GM23338 (cell line): Measurements from ENCODE around the gene TENT4A. TPM values are rescaled to one million over a fixed set of nuclear protein-coding genes. Genes with fewer than 3 reads are reported as not detected.

ENCODE experiments used
- ATAC-seq: fragments of 200-7000 bp; cut with Tn5 transposase; 3 replicates; pipeline ENCODE4 v1.9.1; 2020
- DNase-seq: peaks from one replicate; pipeline ENCODE4 v3.0.0-alpha.2; 2015; ENCODE audit warnings: low spot score
- H2AFZ ChIP-seq: fragments of 200-600 bp; sonication (generic); 2 replicates; pipeline ENCODE4 v1.8.0; 2016; ENCODE audit warnings: antibody characterized with exemption, mild to moderate bottlenecking, moderate library complexity
- H3F3A ChIP-seq: fragments of 200-600 bp; sonication (generic); replicated peaks from 2 replicates; pipeline ENCODE4 v1.8.0; 2017; ENCODE audit warnings: antibody characterized with exemption, mixed run types, low read depth
- H3K27ac ChIP-seq: fragments of 200-600 bp; sonication (generic); 2 replicates; pipeline ENCODE4 v1.6.1; 2016; ENCODE audit warnings: low read depth
- H3K27me3 ChIP-seq: fragments of 200-600 bp; sonication (generic); 2 replicates; pipeline ENCODE4 v1.8.0; 2016; ENCODE audit warnings: mild to moderate bottlenecking, mixed run types, moderate library complexity; ENCODE audit not compliant: insufficient read depth
- H3K36me3 ChIP-seq: fragments of 200-600 bp; sonication (generic); 2 replicates; pipeline ENCODE4 v1.8.0; 2016; ENCODE audit warnings: mild to moderate bottlenecking; ENCODE audit not compliant: insufficient read depth
- H3K4me1 ChIP-seq: fragments of 200-600 bp; sonication (generic); 2 replicates; pipeline ENCODE4 v1.8.0; 2016; ENCODE audit warnings: mild to moderate bottlenecking, moderate library complexity; ENCODE audit not compliant: insufficient read depth
- H3K4me2 ChIP-seq: fragments of 200-600 bp; sonication (generic); 2 replicates; pipeline ENCODE4 v1.7.1; 2017; ENCODE audit warnings: mixed run types
- H3K4me3 ChIP-seq: fragments of 200-600 bp; sonication (generic); 2 replicates; pipeline ENCODE4 v1.6.1; 2016; ENCODE audit warnings: mixed run types
- H3K79me2 ChIP-seq: fragments of 200-600 bp; sonication (generic); replicated peaks from 2 replicates; pipeline ENCODE4 v1.8.0; 2017; ENCODE audit warnings: mild to moderate bottlenecking; ENCODE audit not compliant: insufficient read depth
- H3K9me2 ChIP-seq: fragments of 200-600 bp; sonication (generic); 2 replicates; pipeline ENCODE4 v1.8.0; 2017; ENCODE audit not compliant: insufficient read depth
- H4K20me1 ChIP-seq: fragments of 200-600 bp; sonication (generic); replicated peaks from 2 replicates; pipeline ENCODE4 v1.8.0; 2017; ENCODE audit warnings: mild to moderate bottlenecking; ENCODE audit not compliant: insufficient read depth
- H3K27ac Mint-ChIP-seq: 2 replicates; pipeline ENCODE4 v1.8.0; 2020; ENCODE audit warnings: inconsistent platforms, mild to moderate bottlenecking, moderate library complexity, mixed read lengths
- H3K27me3 Mint-ChIP-seq: 3 replicates; pipeline ENCODE4 v1.8.0; 2022; ENCODE audit warnings: low read depth, mild to moderate bottlenecking, moderate library complexity, mixed read lengths, inconsistent platforms; ENCODE audit not compliant: insufficient read depth, poor library complexity
- H3K36me3 Mint-ChIP-seq: 3 replicates; pipeline ENCODE4 v1.8.0; 2021; ENCODE audit warnings: low read depth, mild to moderate bottlenecking, inconsistent platforms, moderate library complexity, mixed read lengths
- H3K4me1 Mint-ChIP-seq: 3 replicates; pipeline ENCODE4 v1.8.0; 2020; ENCODE audit warnings: mild to moderate bottlenecking, inconsistent platforms, mixed read lengths
- H3K4me3 Mint-ChIP-seq: 3 replicates; pipeline ENCODE4 v1.8.0; 2021; ENCODE audit warnings: moderate library complexity, mild to moderate bottlenecking, inconsistent platforms, mixed read lengths
- H3K9me3 Mint-ChIP-seq: 3 replicates; pipeline ENCODE4 v1.8.0; 2020; ENCODE audit warnings: moderate library complexity, mild to moderate bottlenecking, inconsistent platforms, mixed read lengths
- CTCF ChIP-seq, 2 experiments: fragments of 200-600 bp in 1 of 2; sonication (generic) in 1 of 2; conservative IDR thresholded peaks; 2 replicates each; pipeline versions ENCODE4 v1.5.1 to v1.6.1; 2016 to 2017; ENCODE audit warnings: antibody characterized with exemption in 2 of 2, low read depth in 2 of 2, mild to moderate bottlenecking in 2 of 2, moderate library complexity in 1 of 2
- ETS1 ChIP-seq: IDR thresholded peaks from 2 replicates; pipeline ENCODE4 v1.6.1; 2016; ENCODE audit warnings: antibody characterized with exemption
- EZH2 ChIP-seq: fragments of 200-600 bp; sonication (generic); IDR thresholded peaks from one replicate; pipeline ENCODE4 v1.8.0; 2017; ENCODE audit warnings: antibody characterized with exemption, mild to moderate bottlenecking, low read depth; ENCODE audit not compliant: unreplicated experiment
- JUNB ChIP-seq: IDR thresholded peaks from one replicate; pipeline ENCODE4 v1.6.1; 2016; ENCODE audit warnings: antibody characterized with exemption; ENCODE audit not compliant: unreplicated experiment
- POLR2AphosphoS5 ChIP-seq: IDR thresholded peaks from 2 replicates; pipeline ENCODE4 v1.6.1; 2016; ENCODE audit warnings: antibody characterized with exemption, low read depth
- STAT1 ChIP-seq: IDR thresholded peaks from one replicate; pipeline ENCODE4 v1.6.1; 2016; ENCODE audit warnings: antibody characterized with exemption; ENCODE audit not compliant: unreplicated experiment
- ZNF462 ChIP-seq: fragments of 250-450 bp; sonication (Bioruptor Pico); IDR thresholded peaks from 2 replicates; pipeline ENCODE4 v1.5.0; 2020; ENCODE audit warnings: mild to moderate bottlenecking, moderate library complexity
- polyA plus RNA-seq: library from polyadenylated mRNA; unstranded; fragments of >200 nt; fragmentation: Nextera tagmentation; extraction: Ambion mirVana; gene quantifications from 2 replicates; pipeline ENCODE4 v1.2.1, GENCODE V29; 2016
- total RNA-seq: library from RNA; depleted of rRNA; stranded (reverse); fragments of >200 nt; shearing (Covaris generic); gene quantifications from 2 replicates; pipeline ENCODE4 v1.2.3, GENCODE V29; 2014

The TENT4A gene
- total and polyA plus RNA-seq, 2 experiments from 2014 or later: 5.3 to 24.0 TPM

- TF ChIP-seq ZNF462 (CRISPR knock-in tag): no peak
These were observed 12.2 kb downstream of the TENT4A start (continued) for GRCh38 chr5:6725421-6725820.

GRCh38 chr5:6726006-6726405 lies 12.8 kb downstream of the TENT4A start:
- peaks cover 81% of the 10 kb centered on the region for H4K20me1 ChIP-seq
- Mint-ChIP-seq H3K27ac (peak overlapping the region; percentile 50; the same call in 1 of the 2 replicates), H3K4me3 (no peak overlapping the region)
- TF ChIP-seq ZNF462 (CRISPR knock-in tag) (no peak), POLR2AphosphoS5 (no peak), EZH2 (no peak), JUNB (no peak), ETS1 (no peak), STAT1 (no peak), CTCF (conservative IDR thresholded peaks at IDR 0.05; ENCODE audit: low read depth in 2 of 2) (no peak)

More at GRCh38 chr5:6726006-6726405, 12.8 kb downstream of the TENT4A start:
- Histone ChIP-seq H3K4me2 (no peak overlapping the region), H3K27ac (no peak overlapping the region), H3K4me1 (peaks cover 32% of the 10 kb centered on the region; the same call in 1 of the 2 replicates), H3K36me3 (no peaks in the 10 kb centered on the region), H3K9me2 (no peaks in the 10 kb centered on the region), H3K27me3 (no peaks in the 10 kb centered on the region), H3K4me3 (no peak overlapping the region), H3K79me2 (peaks cover 100% of the 10 kb centered on the region), H2AFZ (no peak overlapping the region), H3F3A (no peaks in the 10 kb centered on the region)
- H3K36me3 Mint-ChIP-seq: peaks cover 2% of the 10 kb centered on the region; the same call in 2 of the 3 replicates
- DNase-seq (no peak), ATAC-seq (no peak)
- H3K27me3 Mint-ChIP-seq: peaks cover 2% of the 10 kb centered on the region
- H3K9me3 Mint-ChIP-seq: no peaks in the 10 kb centered on the region
- peaks cover 82% of the 10 kb centered on the region for H3K4me1 Mint-ChIP-seq
